Activated CD4-positive, CD25-positive, alpha-beta regulatory T cell treated with anti-CD3 and anti-CD28 coated beads, Interleukin-2, amount 50 U/mL, for 16 hours (primary cell): Measurements from ENCODE around the gene OR10H5.
"Not testable (repeated sequence)": the region's sequence is repeated elsewhere in the genome, so short reads cannot be mapped to it uniquely, and the experiment has no call there.

ENCODE experiments used
- DNase-seq: peaks from one replicate; pipeline ENCODE4 v3.0.0-alpha.2; 2020; ENCODE audit warnings: low read depth, low spot score

The OR10H5 gene, protein sequence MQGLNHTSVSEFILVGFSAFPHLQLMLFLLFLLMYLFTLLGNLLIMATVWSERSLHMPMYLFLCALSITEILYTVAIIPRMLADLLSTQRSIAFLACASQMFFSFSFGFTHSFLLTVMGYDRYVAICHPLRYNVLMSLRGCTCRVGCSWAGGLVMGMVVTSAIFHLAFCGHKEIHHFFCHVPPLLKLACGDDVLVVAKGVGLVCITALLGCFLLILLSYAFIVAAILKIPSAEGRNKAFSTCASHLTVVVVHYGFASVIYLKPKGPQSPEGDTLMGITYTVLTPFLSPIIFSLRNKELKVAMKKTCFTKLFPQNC

DNA sequence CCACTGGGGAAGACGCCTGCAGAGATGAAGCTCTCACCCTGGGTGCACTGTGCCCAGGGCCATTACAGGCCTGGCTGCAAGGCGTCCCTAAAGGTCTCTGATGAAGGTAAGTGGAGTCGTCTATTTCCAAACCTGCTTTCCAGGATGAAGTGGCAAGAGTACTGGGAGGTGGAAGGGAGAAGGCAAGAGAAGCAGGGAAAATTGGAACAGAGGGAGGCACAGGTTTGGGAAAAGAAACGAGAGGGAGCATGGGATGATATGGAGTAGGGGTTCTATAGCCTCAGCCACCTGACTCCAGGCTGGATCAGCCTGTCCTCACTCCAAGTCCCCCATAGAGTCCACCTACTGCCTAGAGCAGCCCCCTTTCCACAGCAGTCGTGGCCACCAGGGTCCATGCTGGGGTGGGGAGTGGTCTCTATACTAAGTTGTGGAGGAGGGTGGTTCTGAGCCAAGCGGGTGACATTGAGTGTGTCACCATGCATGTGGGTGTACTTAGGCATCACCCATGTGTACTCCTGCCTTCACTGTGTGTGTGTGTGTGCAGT lies at the start of gene OR10H5:
Gene OR10H5 (plus strand): TSS at position 51 of the 545 bp plus-strand sequence. CDS start 6,388 bp downstream, outside the sequence.
- DNase-seq: no peak

- DNase-seq: no peak
Observed at GRCh38 chr19:15737722-15738121, 49.7 kb upstream of the OR10H5 start, which contains the start of gene OR10H3. Gene OR10H3 (plus strand): TSS chr19:15737985. CDS start chr19:15741393, 3,408 bp downstream.

DNA sequence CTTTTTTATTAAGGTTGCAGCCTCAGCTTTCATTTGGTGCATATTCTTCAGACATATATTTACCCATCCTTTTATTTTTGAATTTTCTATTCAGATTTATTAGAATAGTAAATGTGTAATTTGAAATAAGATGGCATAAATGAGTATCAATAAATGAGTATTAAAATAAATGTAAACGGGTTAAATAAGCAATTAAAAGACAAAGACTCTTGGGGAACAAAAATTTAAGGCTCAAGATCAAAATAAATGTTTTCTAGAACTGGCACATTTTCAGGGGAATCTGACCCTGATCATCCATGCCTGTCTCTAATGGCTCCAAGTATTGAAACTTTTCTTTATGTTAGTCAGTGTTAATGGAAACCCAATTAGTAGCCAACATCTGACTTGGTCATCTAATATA lies 46.7 kb upstream of the OR10H5 start:
- no peak for DNase-seq

DNA sequence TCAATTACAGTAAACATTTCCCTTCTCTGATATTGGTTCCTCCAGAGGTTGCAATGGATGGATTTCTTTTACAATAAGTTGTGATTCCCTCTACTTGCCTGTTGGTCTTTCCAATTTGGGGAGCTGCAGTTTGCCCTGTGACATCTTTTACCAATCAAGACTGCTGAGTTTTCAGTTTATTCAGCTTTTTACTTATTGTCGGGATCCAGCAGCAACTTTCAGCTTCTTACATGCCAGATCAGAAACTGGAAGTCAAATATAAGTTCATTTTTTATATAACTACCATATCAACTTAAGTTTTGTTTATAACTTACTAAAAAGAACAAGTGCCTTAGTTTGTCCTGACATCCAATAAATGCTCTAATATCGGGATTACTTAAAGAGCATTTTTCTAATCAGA lies 39.2 kb upstream of the OR10H5 start:
- DNase-seq: no peak

DNA sequence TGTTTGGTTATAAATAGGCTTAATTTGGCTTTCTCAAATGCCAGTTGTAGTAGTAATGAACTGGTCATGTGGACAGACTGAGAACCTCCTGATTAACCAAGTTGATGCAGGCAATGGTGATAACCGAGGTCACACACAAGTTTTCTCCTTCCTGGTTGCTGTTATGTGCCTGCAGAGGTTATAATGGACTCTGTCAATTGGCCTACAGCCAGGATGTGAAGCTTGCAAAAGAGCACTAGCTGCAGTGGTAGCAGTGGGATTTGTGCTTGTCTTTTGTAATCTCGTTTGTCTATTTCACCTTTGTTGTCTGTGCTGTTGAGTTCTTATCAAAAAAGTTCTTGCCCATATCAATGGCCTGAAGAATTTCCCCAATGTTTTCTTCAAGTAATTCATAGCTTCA lies 29.1 kb upstream of the OR10H5 start:
- no peak for DNase-seq

DNA sequence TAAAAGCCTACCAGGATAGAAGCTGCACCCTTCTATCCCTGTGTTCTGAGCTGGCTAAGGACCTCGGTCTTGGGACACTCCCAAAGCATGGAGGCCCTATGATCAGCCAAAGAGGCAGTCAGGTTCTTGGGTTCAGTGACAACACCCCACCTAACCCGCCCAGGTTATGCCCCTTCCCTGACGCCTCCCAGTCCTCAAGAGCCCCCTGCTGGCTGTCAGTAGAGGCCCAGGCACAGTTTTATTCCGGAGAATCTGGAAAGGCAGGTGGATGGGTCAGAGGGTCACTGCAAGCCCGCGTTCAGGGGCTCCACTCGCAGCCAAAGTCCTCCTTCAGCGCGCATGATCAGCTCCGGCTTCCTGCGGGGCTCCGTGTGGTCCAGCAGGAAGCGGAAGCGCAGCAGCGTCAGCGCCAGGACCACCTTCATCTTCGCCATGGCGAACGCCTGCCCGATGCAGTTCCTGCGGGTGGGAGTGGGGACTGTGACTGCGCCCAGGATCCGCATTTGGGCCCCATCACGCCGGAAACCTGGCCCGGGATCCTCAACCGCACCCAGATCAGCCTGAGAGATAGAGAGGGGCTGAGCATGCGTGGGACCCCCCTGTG lies 27.4 kb upstream of the OR10H5 start:
- no peak for DNase-seq

GRCh38 chr19:15769586-15769985 lies 17.9 kb upstream of the OR10H5 start:
- DNase-seq: no peak

DNA sequence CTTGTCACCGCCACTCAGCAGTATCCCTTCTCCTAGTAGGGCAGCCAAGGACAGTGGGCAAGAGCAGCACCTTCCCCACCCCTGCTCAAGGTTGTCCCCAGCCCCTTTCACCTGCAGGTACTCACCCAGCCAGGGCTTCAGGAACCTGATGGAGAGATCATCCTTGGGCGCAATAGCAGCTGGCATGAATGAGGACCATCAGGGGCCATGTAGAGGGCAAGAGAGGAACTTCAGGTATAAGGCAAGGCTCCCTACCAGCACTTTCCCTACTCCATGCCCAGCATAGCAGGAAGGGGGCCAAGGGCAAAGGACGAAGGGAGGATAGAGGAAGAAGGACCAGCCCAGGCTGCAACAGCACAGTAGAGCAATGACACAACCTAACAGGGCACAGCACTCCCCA lies 13.3 kb upstream of the OR10H5 start:
- not testable (repeated sequence) for DNase-seq

GRCh38 chr19:15775249-15775648 lies 12.2 kb upstream of the OR10H5 start:
- no peak for DNase-seq

GRCh38 chr19:15776264-15776663 lies 11.2 kb upstream of the OR10H5 start:
- no peak for DNase-seq

- DNase-seq: no peak
Observed at GRCh38 chr19:15776991-15777970, 10.2 kb upstream of the OR10H5 start.

DNA sequence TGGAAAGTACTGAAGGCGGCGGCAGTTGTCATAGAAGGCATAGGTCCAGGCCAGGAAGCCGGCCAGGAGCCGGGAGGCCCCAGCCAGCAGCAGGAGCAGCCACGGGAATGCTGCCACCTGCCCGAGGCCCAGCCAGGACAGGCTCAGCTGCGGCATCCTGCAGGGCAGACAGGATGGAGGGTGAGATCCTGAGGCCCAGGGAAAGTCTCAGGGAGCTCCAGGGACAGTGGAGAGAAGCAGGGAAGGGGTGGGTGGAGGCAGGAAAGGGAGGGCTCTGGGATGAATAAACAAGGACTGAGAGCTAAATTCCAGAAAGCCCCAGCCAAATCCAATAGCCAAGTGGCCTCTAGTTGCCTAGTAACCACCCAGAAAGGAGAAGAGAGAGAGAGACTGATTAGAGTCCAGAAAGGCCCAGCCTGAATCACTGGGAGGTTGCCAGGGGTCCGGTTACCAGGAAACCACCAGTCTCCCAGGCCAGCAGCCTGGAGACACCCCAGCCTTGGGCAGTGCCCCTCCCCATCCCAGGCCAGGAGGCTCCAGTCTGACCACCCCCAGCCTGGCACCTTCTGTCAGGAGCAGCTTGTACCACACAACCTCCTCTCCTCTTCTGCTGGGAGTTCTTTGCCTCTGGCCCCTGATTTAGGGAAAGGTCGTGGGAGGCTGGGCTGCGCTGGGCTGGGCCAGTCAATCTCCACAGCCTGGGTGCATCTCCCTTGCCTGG lies 7.5 kb upstream of the OR10H5 start:
- no peak for DNase-seq

GRCh38 chr19:15780610-15781418 lies 6.6 kb upstream of the OR10H5 start:
- DNase-seq: no peak

- no peak for DNase-seq
Observed at GRCh38 chr19:15781661-15782060, 5.8 kb upstream of the OR10H5 start.

DNA sequence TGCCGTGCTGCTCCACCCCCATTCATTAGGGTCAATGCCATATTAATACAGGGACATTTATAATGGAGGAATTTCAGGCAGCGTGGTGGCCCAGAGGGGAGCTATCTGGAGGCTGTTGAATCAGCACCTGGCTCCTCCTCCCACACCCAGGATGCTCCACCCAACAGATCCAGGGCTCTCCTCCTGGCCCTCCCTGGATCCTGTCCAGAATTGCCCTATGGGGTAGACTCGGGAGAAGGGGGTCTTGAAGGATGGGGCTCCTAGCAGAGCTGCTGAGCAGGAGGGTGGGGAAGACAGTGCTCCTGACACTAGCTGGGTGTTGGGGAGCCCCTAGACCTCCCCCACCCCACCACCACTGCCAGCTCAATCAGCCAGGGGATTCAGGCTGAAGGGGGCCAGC lies 5.2 kb upstream of the OR10H5 start:
- no peak for DNase-seq

GRCh38 chr19:15782896-15783295 lies 4.6 kb upstream of the OR10H5 start:
- not testable (repeated sequence) for DNase-seq

DNA sequence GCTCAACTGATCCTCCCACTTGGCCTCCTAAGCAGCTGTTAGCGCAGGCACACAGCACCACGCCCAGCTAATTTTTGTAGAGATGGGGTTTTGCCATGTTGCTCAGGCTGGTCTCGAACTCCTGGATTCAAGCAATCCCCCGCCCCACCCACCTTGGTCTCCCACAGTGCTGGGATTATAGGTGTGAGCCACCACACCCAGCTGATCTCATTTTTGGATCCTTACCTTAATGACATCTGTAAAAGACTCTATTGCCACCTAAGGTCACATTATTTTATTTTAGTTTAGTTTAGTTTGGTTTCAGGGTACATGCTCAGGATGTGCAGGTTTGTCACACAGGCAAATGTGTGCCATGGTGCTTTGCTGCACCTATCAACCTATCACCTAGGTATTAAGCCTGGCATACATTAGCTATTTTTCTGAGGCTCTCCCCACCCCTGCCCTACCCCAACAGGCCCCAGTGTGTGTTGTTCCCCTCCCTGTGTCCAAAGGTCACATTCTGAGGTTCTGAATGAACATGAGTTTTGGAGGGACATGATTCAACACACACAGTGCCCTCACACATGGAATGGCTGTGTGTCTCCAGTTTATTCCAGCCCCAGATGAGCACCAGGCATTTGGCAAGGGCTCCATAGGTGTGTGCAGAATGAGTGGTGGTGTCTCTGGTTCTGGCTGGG lies 1.3 kb downstream of the OR10H5 start:
- DNase-seq: no peak

- DNase-seq: no peak
Observed at GRCh38 chr19:15790096-15790495, 2.6 kb downstream of the OR10H5 start.

GRCh38 chr19:15794279-15794678 lies 6.8 kb downstream of the OR10H5 start:
- not testable (repeated sequence) for DNase-seq

- no peak for DNase-seq
Observed at GRCh38 chr19:15810335-15810734, 22.9 kb downstream of the OR10H5 start.
